Stimulated activated CD8-positive, alpha-beta memory T cell treated with anti-CD3 and anti-CD28 coated beads, Interleukin-12 subunit alpha, Interleukin-12 subunit beta, amount 100 ng/mL, for 1 hour (primary cell): ENCODE data around the gene PLXNB1.
"Not testable (repeated sequence)": the region's sequence is repeated elsewhere in the genome, so short reads cannot be mapped to it uniquely, and the experiment has no call there.

Source experiments
- DNase-seq: peaks from one replicate; pipeline ENCODE4 v3.0.0-alpha.2; 2020; ENCODE audit warnings: low read depth

PLXNB1 gene

DNA sequence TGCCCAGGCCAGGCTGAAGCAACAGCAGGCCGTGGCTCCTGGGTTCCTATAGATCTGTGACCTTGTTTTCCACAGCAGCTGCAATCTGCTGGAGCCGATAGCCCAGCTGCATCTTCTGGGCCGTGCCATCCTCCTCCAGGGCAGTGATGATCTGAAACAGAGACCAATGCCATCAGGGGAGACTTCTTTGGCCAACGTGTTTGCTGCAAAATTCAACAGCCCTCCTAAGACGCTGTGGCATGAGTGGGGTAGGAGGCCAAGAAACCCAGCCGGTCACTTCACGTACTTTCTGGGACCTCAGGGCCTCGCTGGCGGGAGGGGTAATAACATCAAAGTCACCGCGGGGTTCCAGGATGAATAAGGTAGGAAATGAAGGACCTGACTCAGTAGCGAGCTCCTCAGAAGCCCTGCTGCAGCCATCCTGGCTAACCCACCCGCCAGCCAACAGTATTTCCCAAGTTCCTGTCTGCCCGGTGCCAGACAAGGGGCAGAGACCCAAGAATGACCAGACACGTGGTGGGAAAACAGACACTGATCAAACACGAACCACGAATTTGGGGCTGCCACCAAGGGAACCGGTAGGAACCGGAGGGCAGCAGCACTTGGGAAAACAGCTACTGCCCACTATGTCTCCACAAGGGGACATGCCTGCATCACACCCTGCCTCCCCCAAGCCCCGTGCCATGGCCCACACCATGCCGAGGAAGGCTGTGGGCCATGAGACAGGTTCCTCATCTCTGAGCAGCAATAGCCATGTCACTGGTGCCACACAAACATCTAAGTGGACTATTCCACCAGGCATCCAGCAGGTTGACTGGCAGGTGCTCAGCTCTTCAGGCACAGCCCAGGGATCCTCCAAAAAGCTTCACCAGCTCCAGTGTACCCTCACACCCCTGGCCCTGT is 25.2 kb downstream of the PLXNB1 start:
- no peak for DNase-seq

DNA sequence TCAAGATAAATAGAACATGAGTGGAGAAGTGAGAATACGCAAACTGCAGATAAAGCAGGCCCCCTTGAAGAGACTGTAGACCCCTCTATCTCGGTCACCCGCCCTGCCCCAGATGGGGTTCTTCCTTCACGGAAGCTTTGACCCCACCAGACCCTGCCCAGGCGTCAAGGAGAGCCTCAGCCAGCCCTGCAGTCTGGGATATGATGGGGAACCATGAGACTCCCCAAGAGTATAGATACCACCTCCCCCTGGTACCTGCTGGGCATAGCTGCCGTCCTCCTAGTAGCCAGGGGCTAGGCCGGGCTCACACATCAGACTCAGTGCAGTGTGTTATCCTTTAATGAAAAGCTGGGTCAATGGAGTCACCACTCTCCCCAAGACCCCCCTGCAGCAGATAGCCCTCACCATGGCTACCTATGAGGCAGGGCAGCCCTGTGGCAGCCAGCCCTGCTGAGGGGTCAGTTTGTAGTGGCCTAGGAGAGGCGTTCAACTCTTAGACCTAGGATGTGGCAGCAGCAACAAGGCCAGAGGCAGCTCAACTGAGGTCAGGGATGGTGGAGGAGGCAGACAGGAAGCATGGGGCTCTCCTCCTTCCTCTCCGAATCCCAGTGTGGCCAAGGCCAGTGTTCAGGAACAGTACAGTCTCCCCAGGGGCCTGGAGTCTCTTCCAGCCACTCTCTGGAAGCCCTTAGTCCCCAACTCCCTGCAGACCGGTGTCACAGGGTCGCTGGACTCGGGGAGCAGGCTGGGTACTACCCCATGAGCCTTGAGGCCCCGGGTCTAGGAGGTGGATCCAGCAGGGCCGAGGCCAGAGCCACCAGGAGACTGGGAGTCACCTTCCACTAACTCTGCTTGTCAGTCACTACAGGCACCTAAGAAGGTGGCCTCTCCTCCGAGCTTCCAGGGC is 26.1 kb downstream of the PLXNB1 start:
- no peak for DNase-seq

- DNase-seq: no peak
Measured at GRCh38 chr3:48402907-48403306, 27.0 kb downstream of the PLXNB1 start.

- no peak for DNase-seq
Measured at GRCh38 chr3:48402281-48402732, 27.6 kb downstream of the PLXNB1 start.

DNA sequence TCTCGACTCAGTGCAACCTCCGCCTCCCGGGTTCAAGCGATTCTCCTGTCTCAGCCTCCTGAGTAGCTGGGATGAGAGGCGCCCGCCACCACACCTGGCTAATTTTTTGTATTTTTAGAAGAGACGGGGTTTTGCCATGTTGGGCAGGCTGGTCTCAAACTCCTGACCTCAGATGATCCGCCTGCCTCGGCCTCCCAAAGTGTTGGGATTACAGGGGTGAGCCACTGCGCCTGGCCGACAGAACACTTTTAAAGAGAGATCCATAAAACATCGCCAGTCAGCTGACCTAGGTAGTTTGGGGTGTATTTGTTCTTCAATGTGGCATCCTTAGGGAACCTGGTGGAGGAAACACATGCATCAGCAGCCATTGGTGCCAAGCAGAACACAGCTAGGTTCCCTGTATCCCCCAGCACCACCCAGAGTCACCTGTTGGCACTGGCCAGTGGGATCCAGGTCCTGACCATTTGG is 28.4 kb downstream of the PLXNB1 start:
- not testable (repeated sequence) for DNase-seq

- peak; percentile 45 for DNase-seq
Measured at GRCh38 chr3:48400824-48401433, 29.0 kb downstream of the PLXNB1 start.

- DNase-seq: no peak
Measured at GRCh38 chr3:48399387-48400172, 30.3 kb downstream of the PLXNB1 start.

GRCh38 chr3:48398701-48399386 is 31.0 kb downstream of the PLXNB1 start:
- no peak for DNase-seq

DNA sequence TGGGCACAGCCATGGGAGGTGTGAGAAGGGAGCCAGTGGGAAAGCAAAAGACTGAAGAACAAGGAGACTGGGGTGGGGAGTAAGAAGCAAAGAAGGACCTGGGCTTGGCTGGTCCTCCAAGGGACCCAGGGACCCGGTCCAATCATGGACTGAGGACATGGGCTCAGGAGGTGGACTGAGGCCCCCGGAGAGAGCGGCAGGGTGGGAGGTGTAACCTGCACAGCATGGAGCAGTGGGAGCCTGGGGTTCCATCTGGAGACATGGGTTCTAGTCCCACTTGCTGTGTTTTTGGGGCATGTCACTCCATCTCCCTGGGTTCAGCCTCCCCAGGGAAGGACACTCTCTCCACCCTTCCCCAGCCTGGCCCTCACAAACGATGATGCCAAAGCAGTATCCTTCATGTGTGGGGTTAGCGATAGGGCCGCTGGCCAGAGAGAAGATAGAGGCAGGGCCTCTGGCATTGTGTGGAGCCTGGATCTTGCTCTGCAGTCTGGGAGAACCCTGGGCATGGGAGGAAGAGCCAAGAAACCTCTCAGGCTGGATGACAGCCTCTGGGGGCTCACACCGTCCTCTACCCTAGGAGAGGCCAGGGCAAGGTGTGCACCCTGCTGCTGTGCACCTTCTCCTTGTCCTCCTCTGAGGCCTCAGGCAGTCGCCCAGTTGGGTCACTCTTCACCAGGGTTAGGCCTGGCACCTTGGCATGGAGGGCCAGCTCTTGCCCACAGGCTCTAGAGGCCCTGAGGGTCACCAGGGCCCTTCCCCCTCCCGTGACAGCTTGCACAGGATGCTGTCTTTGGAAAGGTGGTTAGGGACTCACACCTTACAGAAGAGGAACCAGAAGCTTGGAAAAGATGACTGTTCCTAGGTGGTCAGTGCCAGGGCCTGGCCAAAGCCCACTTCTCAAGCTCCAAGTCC is 31.9 kb downstream of the PLXNB1 start:
- no peak for DNase-seq

- no peak for DNase-seq
Measured at GRCh38 chr3:48395714-48396113, 34.2 kb downstream of the PLXNB1 start.

DNA sequence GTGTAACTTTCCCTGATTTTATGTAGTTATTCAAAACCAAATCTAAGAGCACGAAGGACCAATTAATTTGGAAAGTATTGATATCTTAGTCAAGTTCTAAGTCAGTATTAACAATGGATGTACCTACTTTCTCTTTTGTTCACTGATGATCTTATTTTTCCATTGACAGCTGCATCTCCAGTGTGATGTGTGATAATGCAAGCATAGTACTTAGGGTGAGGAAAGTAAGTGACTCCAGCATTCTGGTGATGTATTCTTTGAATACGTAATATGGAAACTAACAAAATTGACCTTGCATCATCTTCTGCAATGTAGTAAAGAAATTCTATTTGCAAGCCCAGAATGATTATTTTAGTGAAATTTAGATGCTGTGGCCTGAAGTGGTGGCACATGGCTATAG is 35.5 kb downstream of the PLXNB1 start:
- no peak for DNase-seq

GRCh38 chr3:48388966-48389365 is 40.9 kb downstream of the PLXNB1 start:
- DNase-seq: no peak

DNA sequence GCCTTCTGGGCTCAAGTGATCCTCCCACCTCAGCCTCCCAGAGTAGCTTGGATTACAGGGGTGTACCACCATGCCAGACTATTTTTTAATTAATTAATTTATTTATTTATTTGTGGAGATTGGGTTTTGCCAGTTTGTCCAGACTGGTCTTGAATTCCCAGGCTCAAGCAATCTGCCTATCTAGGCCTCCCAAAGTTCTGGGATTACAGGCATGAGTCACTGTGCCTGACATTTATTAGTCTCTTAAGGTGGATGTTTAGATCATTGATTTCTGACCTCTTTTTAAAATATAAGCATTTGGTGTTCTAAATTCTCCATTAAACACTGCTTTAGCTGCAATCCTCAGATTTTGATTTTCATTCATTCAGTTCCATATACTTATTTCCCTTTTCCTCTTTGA is 42.3 kb downstream of the PLXNB1 start:
- DNase-seq: no peak

GRCh38 chr3:48372862-48373435 is 56.9 kb downstream of the PLXNB1 start:
- DNase-seq: no peak

- no peak for DNase-seq
Measured at GRCh38 chr3:48372377-48372770, 57.5 kb downstream of the PLXNB1 start.

DNA sequence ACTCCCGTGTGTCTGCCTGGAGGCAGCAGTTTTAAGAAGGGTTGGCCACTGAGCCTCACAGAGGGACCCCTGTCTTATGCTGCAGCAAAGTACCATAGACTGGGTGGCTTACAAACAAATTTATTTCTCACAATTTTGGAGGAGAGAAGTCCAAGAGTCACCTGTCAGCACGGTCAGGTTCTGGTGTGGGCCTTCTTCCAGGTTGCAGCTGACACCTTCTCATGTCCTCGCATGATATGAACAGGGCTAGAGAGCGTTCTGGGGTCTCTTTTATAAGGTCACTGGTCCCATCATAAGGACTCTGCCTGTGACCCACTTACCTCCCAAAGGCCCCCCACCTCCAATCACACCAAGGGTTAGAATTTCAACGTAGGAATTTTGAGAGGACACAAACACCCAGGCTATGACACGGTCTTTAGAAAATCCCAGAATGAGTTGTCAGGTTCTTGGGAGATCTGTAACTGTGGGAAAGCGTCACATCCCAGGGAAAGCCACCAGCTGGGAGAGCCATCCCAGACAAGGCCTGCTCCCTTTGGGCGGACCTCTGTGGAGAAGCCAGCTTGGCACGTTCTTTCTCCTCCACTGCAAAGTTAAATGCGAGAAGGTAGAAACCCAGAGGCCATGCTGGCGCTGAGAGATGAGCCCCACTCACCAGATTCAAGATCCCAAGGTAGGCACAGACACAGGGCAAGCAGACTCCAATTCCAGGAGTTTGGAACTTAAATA is 58.1 kb downstream of the PLXNB1 start, which contains the start of gene FBXW12:
Gene FBXW12, plus strand, starts transcription at position 569 of the 726 bp plus-strand sequence. CDS start 549 bp downstream, outside the sequence.
- DNase-seq: no peak

GRCh38 chr3:48370333-48370713 is 59.6 kb downstream of the PLXNB1 start:
- DNase-seq: no peak

GRCh38 chr3:48369693-48370332 is 60.1 kb downstream of the PLXNB1 start:
- no peak for DNase-seq
